SK-N-SH (cell line): Measurements from ENCODE around the gene TTC7B. TPM values are rescaled to one million over a fixed set of nuclear protein-coding genes. Genes with fewer than 3 reads are reported as not detected.

Source experiments
- CTCF ChIA-PET: fragments of 300-600, 350-600 bp; formaldehyde crosslinking; extraction: SDS; loops from one replicate; lab custom pipeline; 2021; lab: Yijun Ruan, JAX
- POLR2A ChIA-PET: fragments of 350-600 bp; sonication (Branson Sonifier 250); formaldehyde crosslinking; extraction: SDS; loops from one replicate; lab custom pipeline; 2020; ENCODE audit warnings: antibody characterized with exemption, inconsistent platforms; lab: Yijun Ruan, JAX
- DNase-seq: peaks from one replicate; pipeline ENCODE4 v3.0.0; 2012
- H2AFZ ChIP-seq: fragments of 200-600 bp; sonication (generic); 2 replicates; pipeline ENCODE4 v1.8.1; 2016; ENCODE audit warnings: antibody characterized with exemption, mild to moderate bottlenecking, low read depth
- H3F3A ChIP-seq: fragments of 200-600 bp; sonication (generic); replicated peaks from 2 replicates; pipeline ENCODE3; 2016; ENCODE audit warnings: antibody characterized with exemption, mild to moderate bottlenecking; ENCODE audit not compliant: insufficient read depth
- H3K27ac ChIP-seq, 2 experiments: fragments of 200-500 bp in 1 of 2; fragments of 200-600 bp in 1 of 2; sonication (Bioruptor generic) in 1 of 2; sonication (generic), shearing (Covaris generic) in 1 of 2; 2 replicates each; pipeline versions ENCODE4 v1.5.1 to v1.6.1; 2014 to 2016; ENCODE audit warnings: low read depth in 2 of 2, inconsistent platforms in 1 of 2, low read length in 1 of 2, mild to moderate bottlenecking in 1 of 2, mixed read lengths in 1 of 2
- H3K27me3 ChIP-seq: fragments of 200-600 bp; sonication (generic), shearing (Covaris generic); 2 replicates; pipeline ENCODE4 v1.6.1; 2016; ENCODE audit warnings: mixed run types; ENCODE audit not compliant: insufficient read depth
- H3K36me3 ChIP-seq, 2 experiments: fragments of 200-500 bp in 1 of 2; fragments of 200-600 bp in 1 of 2; sonication (Bioruptor generic) in 1 of 2; sonication (generic) in 1 of 2; replicated peaks in 1 of 2; 2 replicates each; pipeline versions ENCODE3 to v1.5.1; 2014 to 2016; ENCODE audit warnings: low read length in 1 of 2, mild to moderate bottlenecking in 1 of 2; ENCODE audit not compliant: insufficient read depth in 2 of 2, control insufficient read depth in 1 of 2
- H3K4me1 ChIP-seq, 2 experiments: fragments of 200-500 bp in 1 of 2; fragments of 200-600 bp in 1 of 2; sonication (Bioruptor generic) in 1 of 2; sonication (generic), shearing (Covaris generic) in 1 of 2; 2 replicates each; pipeline versions ENCODE4 v1.5.1 to v1.6.1; 2014 to 2016; ENCODE audit warnings: low read depth in 1 of 2, low read length in 1 of 2, mixed run types in 1 of 2; ENCODE audit not compliant: insufficient read depth in 2 of 2, control insufficient read depth in 1 of 2
- H3K4me2 ChIP-seq: fragments of 200-600 bp; sonication (generic), shearing (Covaris generic); 2 replicates; pipeline ENCODE4 v1.6.1; 2017; ENCODE audit warnings: mixed run types
- H3K4me3 ChIP-seq, 2 experiments: fragments of 200-500 bp in 1 of 2; fragments of 200-600 bp in 1 of 2; sonication (Bioruptor generic) in 1 of 2; sonication (generic), shearing (Covaris generic) in 1 of 2; 2 replicates each; pipeline versions ENCODE4 v1.5.1 to v1.8.1; 2014 to 2016; ENCODE audit warnings: low read depth in 2 of 2, inconsistent platforms in 1 of 2, low read length in 1 of 2, mild to moderate bottlenecking in 1 of 2, mixed read lengths in 1 of 2, moderate library complexity in 1 of 2
- H3K79me2 ChIP-seq: fragments of 200-600 bp; sonication (generic); 2 replicates; pipeline ENCODE4 v1.8.1; 2017; ENCODE audit warnings: mild to moderate bottlenecking; ENCODE audit not compliant: insufficient read depth
- H3K9ac ChIP-seq: fragments of 200-600 bp; sonication (generic); 2 replicates; pipeline ENCODE4 v1.6.1; 2017; ENCODE audit warnings: mixed run types
- H3K9me2 ChIP-seq: fragments of 200-600 bp; sonication (generic); 2 replicates; pipeline ENCODE4 v1.6.1; 2017; ENCODE audit warnings: mixed run types
- H3K9me3 ChIP-seq: fragments of 200-600 bp; sonication (generic); 2 replicates; pipeline ENCODE4 v1.6.1; 2017; ENCODE audit warnings: mixed run types, mild to moderate bottlenecking, moderate library complexity
- H4K20me1 ChIP-seq: fragments of 200-600 bp; sonication (generic); 2 replicates; pipeline ENCODE4 v1.6.1; 2017; ENCODE audit warnings: mild to moderate bottlenecking, mixed run types; ENCODE audit not compliant: insufficient read depth
- EP300 ChIP-seq, 2 experiments: IDR thresholded peaks; 2 replicates each; pipeline versions ENCODE4 v1.4.0 to v1.6.1; 2012; ENCODE audit warnings: borderline replicate concordance in 1 of 2, low read depth in 1 of 2, low read length in 1 of 2
- FOXJ3 ChIP-seq: sonication (generic); formaldehyde crosslinking; IDR thresholded peaks from 2 replicates; pipeline ENCODE4 v1.5.1; 2020; ENCODE audit warnings: mild to moderate bottlenecking, missing genetic modification reagents
- FOXM1 ChIP-seq: IDR thresholded peaks from 2 replicates; pipeline ENCODE4 v1.4.0; 2012; ENCODE audit warnings: low read depth, mild to moderate bottlenecking
- GABPA ChIP-seq: IDR thresholded peaks from 2 replicates; pipeline ENCODE4 v1.4.0; 2012; ENCODE audit warnings: low read depth, mild to moderate bottlenecking
- JUND ChIP-seq: IDR thresholded peaks from 2 replicates; pipeline ENCODE4 v1.4.0; 2012
- NFIC ChIP-seq: IDR thresholded peaks from 2 replicates; pipeline ENCODE4 v1.4.0; 2012; ENCODE audit warnings: borderline replicate concordance
- PBX3 ChIP-seq: IDR thresholded peaks from 2 replicates; pipeline ENCODE4; 2012
- POLR2AphosphoS5 ChIP-seq: IDR thresholded peaks from 2 replicates; pipeline ENCODE4 v1.6.1; 2012; ENCODE audit warnings: low read depth, low read length
- RAD21 ChIP-seq: IDR thresholded peaks from 2 replicates; pipeline ENCODE4 v1.6.1; 2012; ENCODE audit warnings: mild to moderate bottlenecking, low read length
- REST ChIP-seq: IDR thresholded peaks from 2 replicates; pipeline ENCODE4 v1.6.1; 2012; ENCODE audit warnings: mild to moderate bottlenecking, low read depth, low read length, moderate library complexity
- RFX5 ChIP-seq: IDR thresholded peaks from 2 replicates; pipeline ENCODE4 v1.6.1; 2012; ENCODE audit warnings: mild to moderate bottlenecking, improper control_type of control experiment, low read length
- SMC3 ChIP-seq: IDR thresholded peaks from 2 replicates; pipeline ENCODE4 v1.6.1; 2012; ENCODE audit warnings: low read depth, low read length, improper control_type of control experiment
- TCF12 ChIP-seq: IDR thresholded peaks from 2 replicates; pipeline ENCODE4 v1.4.0; 2012
- TEAD4 ChIP-seq: IDR thresholded peaks from 2 replicates; pipeline ENCODE4 v1.4.0; 2012; ENCODE audit warnings: mild to moderate bottlenecking, borderline replicate concordance; ENCODE audit not compliant: insufficient read depth
- ZBTB33 ChIP-seq: IDR thresholded peaks from 2 replicates; pipeline ENCODE4 v1.4.0; 2012; ENCODE audit warnings: low read depth, borderline replicate concordance
- WGBS: methylation state at CpG from one replicate; pipeline ENCODE4 v1.1.6; 2017; ENCODE audit warnings: low lambda C conversion rate; 5-methylcytosine and 5-hydroxymethylcytosine counted together
- polyA plus RNA-seq, 3 experiments: library from polyadenylated mRNA; depleted of rRNA; stranded (reverse); fragments of >200 nt; gene quantifications; 2 replicates each; pipeline ENCODE4 v1.2.3, GENCODE V29; 2012
- TF ChIP-seq, protein P1 (sequence below): IDR thresholded peaks from 2 replicates; pipeline ENCODE4 v1.4.0; 2012; ENCODE audit warnings: low read depth, borderline replicate concordance
- TF ChIP-seq, protein P2 (sequence below): fragments of 150-350 bp; IDR thresholded peaks from 2 replicates; pipeline ENCODE4 v1.6.1; 2016; ENCODE audit warnings: mild to moderate bottlenecking, low read depth, low read length

TTC7B gene
- polyA plus RNA-seq, 1 of the 3 experiments (the other 2 are of a cell fraction), result 43.1 TPM

- TF ChIP-seq EP300 (IDR thresholded peaks at IDR 0.05; ENCODE audit: borderline replicate concordance in 1 of 2, low read depth in 1 of 2, low read length in 1 of 2), result 0 out of 4 replicates have a peak, but pooled peaks of 1 of the 2 experiments have one; percentile 25
Measured at GRCh38 chr14:90676912-90677311, 139.3 kb downstream of the TTC7B start (continued).

- H3K9me2 ChIP-seq, result no peaks in the 10 kb centered on the region
- CTCF ChIA-PET, result interaction anchor here (0.6 kb wide), 1 partner anchor 822 kb away, joined by 3 read pairs; no protein-coding TSS in a partner anchor
- H3K9ac ChIP-seq, result no peak overlapping the region
- no peaks in the 10 kb centered on the region for H3K27me3 ChIP-seq
- no peak for DNase-seq
- no peak overlapping the region for H3K4me3 ChIP-seq
- peaks cover 31 to 39% of the 10 kb centered on the region in 2 experiments for H3K4me1 ChIP-seq
- peak; percentile 44 for TF ChIP-seq TCF12
- TF ChIP-seq, protein P1, sequence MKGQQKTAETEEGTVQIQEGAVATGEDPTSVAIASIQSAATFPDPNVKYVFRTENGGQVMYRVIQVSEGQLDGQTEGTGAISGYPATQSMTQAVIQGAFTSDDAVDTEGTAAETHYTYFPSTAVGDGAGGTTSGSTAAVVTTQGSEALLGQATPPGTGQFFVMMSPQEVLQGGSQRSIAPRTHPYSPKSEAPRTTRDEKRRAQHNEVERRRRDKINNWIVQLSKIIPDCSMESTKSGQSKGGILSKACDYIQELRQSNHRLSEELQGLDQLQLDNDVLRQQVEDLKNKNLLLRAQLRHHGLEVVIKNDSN, result no peak
- POLR2A ChIA-PET, result no interaction called here
- no peak overlapping the region for H2AFZ ChIP-seq
- H3K27ac ChIP-seq, result peak overlapping the region; percentile 93 to 97
- H3K79me2 ChIP-seq, result no peaks in the 10 kb centered on the region
- H3K36me3 ChIP-seq, result peaks cover 9 to 10% of the 10 kb centered on the region in 2 experiments
- no peaks in the 10 kb centered on the region for H3K9me3 ChIP-seq
- WGBS, result 100% methylated on average over 6 of the region's 7 CpGs
- peak overlapping the region; percentile 72 for H3K4me2 ChIP-seq
- peaks cover 31% of the 10 kb centered on the region for H3F3A ChIP-seq
- H4K20me1 ChIP-seq, result no peaks in the 10 kb centered on the region
Measured at GRCh38 chr14:90676356-90676755, 139.9 kb downstream of the TTC7B start.

DNA sequence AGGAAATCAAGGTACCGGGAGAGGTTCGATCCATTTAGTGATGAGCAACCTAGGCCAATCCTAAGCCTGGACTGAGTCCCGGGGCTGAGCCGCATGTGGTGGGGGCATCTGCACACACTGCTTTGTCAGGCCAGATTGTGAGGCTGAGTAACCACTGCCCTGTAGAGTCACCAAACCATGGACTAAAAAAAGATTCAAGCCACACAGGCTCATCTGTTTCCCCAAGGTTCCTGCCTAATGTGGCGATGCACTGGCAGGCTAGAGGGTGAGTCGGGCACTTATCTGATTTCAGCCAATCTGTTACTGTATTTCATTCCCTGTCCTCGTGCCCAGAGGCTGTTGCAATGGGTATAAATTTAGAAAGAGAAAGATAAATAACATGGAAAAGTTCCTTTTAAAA is 140.8 kb downstream of the TTC7B start:
- DNase-seq, result peak; percentile 75
- Histone ChIP-seq H3K27ac (peak overlapping the region; percentile 93 to 97), H3K9me3 (no peaks in the 10 kb centered on the region), H3K4me3 (no peak overlapping the region), H3K9ac (peak overlapping the region; percentile 48; the same call in 1 of the 2 replicates), H3K4me2 (peak overlapping the region; percentile 72), H3K36me3 (peaks cover 10 to 14% of the 10 kb centered on the region in 2 experiments), H3K9me2 (no peaks in the 10 kb centered on the region), H2AFZ (no peak overlapping the region), H3F3A (peaks cover 31% of the 10 kb centered on the region), H3K79me2 (no peaks in the 10 kb centered on the region), H3K4me1 (peaks cover 31 to 39% of the 10 kb centered on the region in 2 experiments), H4K20me1 (no peaks in the 10 kb centered on the region), H3K27me3 (no peaks in the 10 kb centered on the region)
- ChIA-PET POLR2A (no interaction called here), CTCF (interaction anchor here (0.5 to 2.0 kb wide), 5 partner anchors 13 to 86 kb away, joined by 3 to 6 read pairs (median 3); no protein-coding TSS in a partner anchor)
- 19% methylated on average over 7 of the region's 7 CpGs for WGBS
- TF ChIP-seq RFX5 (no peak), FOXJ3 (CRISPR knock-in tag) (peak; percentile 44; the same call in 1 of the 2 replicates), REST (no peak), ZBTB33 (no peak), TCF12 (peak; percentile 94), GABPA (no peak), NFIC (peak; percentile 71), SMC3 (peak; percentile 19; the same call in 1 of the 2 replicates), JUND (peak; percentile 81), POLR2AphosphoS5 (peak; percentile 34; the same call in 1 of the 2 replicates), FOXM1 (peak; percentile 76), PBX3 (peak; percentile 90), RAD21 (no peak; the same call in none of the 2 replicates), TEAD4 (peak; percentile 78; the same call in 1 of the 2 replicates)
- TF ChIP-seq, protein P2, sequence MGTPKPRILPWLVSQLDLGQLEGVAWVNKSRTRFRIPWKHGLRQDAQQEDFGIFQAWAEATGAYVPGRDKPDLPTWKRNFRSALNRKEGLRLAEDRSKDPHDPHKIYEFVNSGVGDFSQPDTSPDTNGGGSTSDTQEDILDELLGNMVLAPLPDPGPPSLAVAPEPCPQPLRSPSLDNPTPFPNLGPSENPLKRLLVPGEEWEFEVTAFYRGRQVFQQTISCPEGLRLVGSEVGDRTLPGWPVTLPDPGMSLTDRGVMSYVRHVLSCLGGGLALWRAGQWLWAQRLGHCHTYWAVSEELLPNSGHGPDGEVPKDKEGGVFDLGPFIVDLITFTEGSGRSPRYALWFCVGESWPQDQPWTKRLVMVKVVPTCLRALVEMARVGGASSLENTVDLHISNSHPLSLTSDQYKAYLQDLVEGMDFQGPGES, result no peak
